ENCODE results near the gene TUBB8.
"Not testable (repeated sequence)": the region's sequence is repeated elsewhere in the genome, so short reads cannot be mapped to it uniquely, and the experiment has no call there.

- not testable (repeated sequence) for TF ChIP-seq CTCF (conservative IDR thresholded peaks at IDR 0.05; ENCODE audit: low read length); EZH2phosphoT487 (IDR thresholded peaks at IDR 0.05; ENCODE audit: borderline replicate concordance)
Measured at GRCh38 chr10:74266-74621, 25.1 kb upstream of the TUBB8 start.
